ENCODE results near the gene CCL25.

GRCh38 chr19:8046569-8047165, 5.9 kb upstream of the CCL25 start:
- no peak for TF ChIP-seq CTCF (IDR thresholded peaks at IDR 0.05)
- no peak for TF ChIP-seq POLR2A (IDR thresholded peaks at IDR 0.05)
